T-cell (primary cell): ENCODE data around the gene LYST. TPM values are rescaled to one million over a fixed set of nuclear protein-coding genes. Genes with fewer than 3 reads are reported as not detected.

Experiments
- ATAC-seq, 4 experiments: fragments of 200-7000 bp in 3 of 4; fragments of 150-1000 bp in 1 of 4; cut with Tn5 transposase; replicated peaks in 1 of 4; 1 replicate in 3 of 4; 2 replicates in 1 of 4; pipeline ENCODE4 v1.10.0; 2021; ENCODE audit warnings: moderate library complexity in 3 of 4, mild to moderate bottlenecking in 2 of 4, moderate number of reproducible peaks in 1 of 4
- CTCF ChIA-PET, 2 donors: fragments of 300-600 bp; sonication (Branson Sonifier 250); formaldehyde crosslinking; loops; one replicate each; lab custom pipeline; 2022; ENCODE audit warnings: antibody characterized with exemption in 2 of 2; lab: Charles Lee
- POLR2A ChIA-PET, 2 donors: fragments of 300-600 bp; sonication (Branson Sonifier 250); formaldehyde crosslinking; loops; one replicate each; lab custom pipeline; 2022; ENCODE audit warnings: antibody characterized with exemption in 2 of 2; lab: Charles Lee
- DNase-seq, 35 experiments: peaks; one replicate each; pipeline versions ENCODE4 v3.0.0 to v3.0.0-alpha.2; 2013 to 2023
- H3K27ac ChIP-seq: one replicate; pipeline ENCODE4 v1.5.1; 2013; ENCODE audit warnings: low read length
- H3K27me3 ChIP-seq, 2 experiments: replicated peaks in 1 of 2; 1 replicate in 1 of 2; 2 replicates in 1 of 2; pipeline versions ENCODE4 v1.6.1 to v1.7.0; 2013; ENCODE audit warnings: low read length in 1 of 2, mixed read lengths in 1 of 2; ENCODE audit not compliant: control insufficient read depth in 2 of 2, insufficient read depth in 2 of 2; ENCODE audit errors: extremely low read depth in 1 of 2
- H3K36me3 ChIP-seq, 2 donors: 1 replicate in 1 of 2; 2 replicates in 1 of 2; pipeline versions ENCODE4 v1.6.1 to v1.7.0; 2013; ENCODE audit warnings: low read length in 1 of 2; ENCODE audit not compliant: control insufficient read depth in 2 of 2, insufficient read depth in 1 of 2; ENCODE audit errors: extremely low read depth in 1 of 2
- H3K4me1 ChIP-seq, 2 experiments: 1 replicate in 1 of 2; 2 replicates in 1 of 2; pipeline versions ENCODE4 v1.6.1 to v1.7.0; 2013; ENCODE audit warnings: low read length in 2 of 2, mixed read lengths in 1 of 2; ENCODE audit not compliant: insufficient read depth in 2 of 2, control insufficient read depth in 1 of 2; ENCODE audit errors: extremely low read depth in 1 of 2
- H3K4me3 ChIP-seq, 2 donors: 1 replicate in 1 of 2; 2 replicates in 1 of 2; pipeline versions ENCODE4 v1.5.1 to v1.7.0; 2013; ENCODE audit warnings: mild to moderate bottlenecking in 2 of 2, low read length in 1 of 2, moderate library complexity in 1 of 2; ENCODE audit not compliant: control insufficient read depth in 1 of 2; ENCODE audit errors: extremely low read depth in 1 of 2
- H3K9me3 ChIP-seq: 2 replicates; pipeline ENCODE4 v1.7.0; 2013
- H3K27ac Mint-ChIP-seq, 2 donors: one replicate each; pipeline ENCODE4 v1.8.0; 2020 to 2021; ENCODE audit warnings: mild to moderate bottlenecking in 2 of 2, mixed read lengths in 2 of 2
- H3K27me3 Mint-ChIP-seq, 2 donors: one replicate each; pipeline ENCODE4 v1.8.0; 2021 to 2022; ENCODE audit warnings: mixed read lengths in 2 of 2
- H3K36me3 Mint-ChIP-seq: one replicate; pipeline ENCODE4 v1.8.0; 2021; ENCODE audit warnings: mixed read lengths
- H3K4me1 Mint-ChIP-seq, 3 donors: one replicate each; pipeline ENCODE4 v1.8.0; 2020 to 2022; ENCODE audit warnings: mixed read lengths in 3 of 3, mild to moderate bottlenecking in 1 of 3
- H3K4me3 Mint-ChIP-seq, 3 donors: one replicate each; pipeline ENCODE4 v1.8.0; 2020 to 2022; ENCODE audit warnings: mild to moderate bottlenecking in 3 of 3, mixed read lengths in 3 of 3, moderate library complexity in 3 of 3
- H3K9me3 Mint-ChIP-seq, 3 donors: one replicate each; pipeline ENCODE4 v1.8.0; 2020 to 2022; ENCODE audit warnings: mixed read lengths in 3 of 3
- WGBS: methylation state at CpG from one replicate; pipeline ENCODE4 v1.1.5; 2013; ENCODE audit warnings: missing lambda C conversion rate; ENCODE audit not compliant: insufficient coverage; 5-methylcytosine and 5-hydroxymethylcytosine counted together
- total RNA-seq, 35 experiments: library from RNA in 6 of 35; stranded (reverse) in 6 of 35; fragments of 120-200 nt in 1 of 35; gene quantifications; one replicate each; pipeline versions ENCODE4 v1.2.1 to v1.2.4 and lab custom pipeline; 2013 to 2026

Gene LYST
- total RNA-seq, 5 donors from 2014 or later (not counting 1 experiment from before 2014, with no cell fraction given), result 19.7 to 37.9 (median 29.1) TPM

DNA sequence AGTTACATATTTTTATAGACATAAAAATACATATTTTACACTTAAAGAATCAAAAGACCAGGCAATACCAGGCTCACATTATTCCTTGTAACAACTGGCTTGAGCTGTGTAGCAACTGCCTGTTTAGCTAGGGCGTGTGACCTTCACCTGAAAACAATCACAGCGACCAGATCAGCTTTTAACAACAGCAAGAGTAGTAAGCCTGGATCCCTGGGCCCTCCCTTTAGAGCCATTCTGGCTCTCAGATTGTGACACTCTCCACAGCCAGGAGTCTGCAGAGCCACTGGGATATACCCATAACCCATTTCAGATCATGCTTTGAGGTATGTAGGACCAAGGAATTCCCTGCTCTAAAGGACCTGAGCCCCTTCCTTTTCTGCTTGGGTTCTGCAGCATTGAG lies 187.7 kb downstream of the LYST start:
- 100% methylated on average over 1 of the region's 2 CpGs for WGBS
- H3K27me3 ChIP-seq, result no peaks in the 10 kb centered on the region
- Mint-ChIP-seq H3K36me3 (peaks cover 81% of the 10 kb centered on the region), H3K27ac (no peak overlapping the region), H3K9me3 (peaks cover 14 to 23% (median 19%) of the 10 kb centered on the region in 3 donors), H3K27me3 (no peaks in the 10 kb centered on the region), H3K4me3 (no peak overlapping the region), H3K4me1 (no peaks in the 10 kb centered on the region)
- ChIA-PET CTCF (no interaction called here), POLR2A (no interaction called here)
- H3K36me3 ChIP-seq, result peaks cover 0 to 41% of the 10 kb centered on the region in 2 donors
- ATAC-seq, result no peak
- no peak overlapping the region for H3K27ac ChIP-seq
- peaks cover 2% of the 10 kb centered on the region for H3K9me3 ChIP-seq
- H3K4me3 ChIP-seq, result no peak overlapping the region
- no peak for DNase-seq
- no peaks in the 10 kb centered on the region for H3K4me1 ChIP-seq

DNA sequence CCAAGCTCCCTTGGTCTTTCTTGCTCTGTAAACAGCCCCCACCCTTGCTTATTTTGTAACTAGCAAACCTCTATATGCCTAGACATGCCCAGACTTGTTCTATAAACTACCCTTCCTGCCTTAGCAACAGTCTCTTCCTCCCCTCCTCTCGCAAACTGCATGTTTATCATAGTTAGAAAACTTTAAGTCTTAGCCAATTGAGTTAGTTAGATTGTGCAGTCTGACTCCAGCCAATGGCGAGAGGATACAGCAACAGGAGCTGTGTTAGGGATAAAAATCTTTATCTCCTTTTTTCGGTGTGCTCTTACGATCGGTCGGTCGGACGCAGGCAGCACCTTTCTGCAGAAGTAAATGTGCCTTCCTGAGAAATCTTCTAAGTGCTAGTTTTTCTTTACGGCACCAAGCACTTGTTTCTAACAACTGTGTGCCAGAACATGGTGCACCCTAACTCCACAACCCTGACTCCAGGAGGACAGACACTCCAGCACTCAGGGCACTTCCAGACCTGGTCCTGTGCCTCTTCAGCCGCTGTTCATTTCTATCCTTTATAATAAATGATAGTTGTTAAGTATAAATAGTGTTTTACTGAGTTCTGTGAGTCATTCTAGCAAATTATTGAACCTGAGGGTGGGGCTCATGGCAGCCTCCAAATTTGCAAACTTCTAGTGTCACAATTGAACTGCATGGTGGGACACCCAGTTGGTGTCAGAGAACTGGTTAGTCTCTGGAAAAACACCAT lies 191.4 kb downstream of the LYST start:
- peaks cover 34 to 55% (median 48%) of the 10 kb centered on the region in 3 donors for H3K9me3 Mint-ChIP-seq
- POLR2A ChIA-PET, result interaction anchor here in 1 of 2 donors (0.5 kb wide), 1 partner anchor 57 kb away, joined by 6 read pairs; no protein-coding TSS in a partner anchor

DNA sequence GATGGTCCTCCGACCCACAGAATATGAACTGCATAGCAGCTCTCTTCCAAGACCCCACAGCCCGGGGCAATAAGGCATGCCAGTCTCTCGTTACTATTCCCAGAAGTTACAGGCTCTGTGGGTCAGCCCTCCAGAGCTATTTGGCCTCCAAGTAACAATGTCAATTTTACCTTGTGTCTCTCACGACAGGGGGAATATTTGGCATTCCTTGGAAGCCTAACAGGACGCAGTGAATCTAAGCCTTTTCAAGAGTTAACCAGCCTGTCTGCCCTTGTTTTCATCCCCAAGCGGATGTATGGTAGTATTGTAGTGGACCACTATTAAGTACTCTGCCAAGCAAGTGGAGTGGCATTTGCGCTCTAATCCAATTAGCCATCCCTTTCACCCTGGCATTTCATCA lies 192.7 kb downstream of the LYST start:
- Mint-ChIP-seq H3K27me3 (no peaks in the 10 kb centered on the region), H3K9me3 (peaks cover 40 to 63% (median 55%) of the 10 kb centered on the region in 3 donors), H3K4me1 (no peaks in the 10 kb centered on the region), H3K27ac (no peak overlapping the region), H3K36me3 (peaks cover 83% of the 10 kb centered on the region), H3K4me3 (no peak overlapping the region)
- ATAC-seq, result no peak
- no peak for DNase-seq
- H3K4me1 ChIP-seq, result no peaks in the 10 kb centered on the region
- H3K9me3 ChIP-seq, result peaks cover 5% of the 10 kb centered on the region
- no peak overlapping the region for H3K4me3 ChIP-seq
- peaks cover 7 to 51% of the 10 kb centered on the region in 2 donors for H3K36me3 ChIP-seq
- POLR2A ChIA-PET, result no interaction called here
- WGBS, result 73% methylated on average over 4 of the region's 7 CpGs
- CTCF ChIA-PET, result interaction anchor here in 1 of 2 donors (0.7 kb wide), 1 partner anchor 766 kb away, joined by 5 read pairs; no protein-coding TSS in a partner anchor
- H3K27me3 ChIP-seq, result no peaks in the 10 kb centered on the region
- H3K27ac ChIP-seq, result no peak overlapping the region

More for the DNA sequence above, 191.4 kb downstream of the LYST start:
- ATAC-seq (no peak), DNase-seq (no peak)
- H3K9me3 ChIP-seq, result peaks cover 2% of the 10 kb centered on the region
- no peaks in the 10 kb centered on the region for H3K27me3 ChIP-seq
- H3K27ac Mint-ChIP-seq, result no peak overlapping the region
- peaks cover 7 to 51% of the 10 kb centered on the region in 2 donors for H3K36me3 ChIP-seq
- H3K27ac ChIP-seq, result no peak overlapping the region
- CTCF ChIA-PET, result no interaction called here
- no peak overlapping the region for H3K4me3 Mint-ChIP-seq
- H3K36me3 Mint-ChIP-seq, result peaks cover 83% of the 10 kb centered on the region
- no peaks in the 10 kb centered on the region for H3K4me1 Mint-ChIP-seq
- no CpG with 5 or more reads among the region's 10 CpGs for WGBS
- H3K27me3 Mint-ChIP-seq, result no peaks in the 10 kb centered on the region
- no peak overlapping the region for H3K4me3 ChIP-seq
- H3K4me1 ChIP-seq, result no peaks in the 10 kb centered on the region

DNA sequence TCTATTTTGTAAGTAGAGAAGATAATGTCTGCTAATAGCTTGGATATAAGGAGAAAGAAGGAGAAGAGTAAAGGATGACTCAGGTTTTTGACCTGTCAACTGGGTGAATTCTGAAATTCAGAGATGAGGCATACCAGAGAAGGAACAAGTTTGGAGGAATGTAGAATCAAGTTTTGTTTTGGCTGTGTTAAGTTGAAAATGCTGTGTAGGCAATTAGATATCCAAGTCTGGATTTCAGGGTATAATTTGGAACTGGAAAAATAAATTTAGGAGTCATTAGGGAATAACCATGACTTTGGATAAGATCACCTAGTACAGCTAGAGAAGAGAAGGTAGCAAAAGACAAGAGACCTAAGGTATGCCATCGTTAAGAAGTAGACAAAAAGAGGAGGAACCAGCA lies 194.7 kb downstream of the LYST start:
- Mint-ChIP-seq H3K4me3 (no peak overlapping the region), H3K27ac (no peak overlapping the region), H3K27me3 (no peaks in the 10 kb centered on the region), H3K4me1 (no peaks in the 10 kb centered on the region), H3K36me3 (peaks cover 89% of the 10 kb centered on the region), H3K9me3 (peaks cover 40 to 68% (median 55%) of the 10 kb centered on the region in 3 donors)
- Histone ChIP-seq H3K4me1 (no peaks in the 10 kb centered on the region), H3K27me3 (no peaks in the 10 kb centered on the region), H3K36me3 (peaks cover 7 to 50% of the 10 kb centered on the region in 2 donors), H3K27ac (no peak overlapping the region), H3K4me3 (no peak overlapping the region), H3K9me3 (peaks cover 5% of the 10 kb centered on the region)
- WGBS, result 100% methylated on average over 1 of the region's 1 CpG
- POLR2A ChIA-PET, result no interaction called here
- CTCF ChIA-PET, result no interaction called here
- no peak for ATAC-seq
- no peak for DNase-seq

DNA sequence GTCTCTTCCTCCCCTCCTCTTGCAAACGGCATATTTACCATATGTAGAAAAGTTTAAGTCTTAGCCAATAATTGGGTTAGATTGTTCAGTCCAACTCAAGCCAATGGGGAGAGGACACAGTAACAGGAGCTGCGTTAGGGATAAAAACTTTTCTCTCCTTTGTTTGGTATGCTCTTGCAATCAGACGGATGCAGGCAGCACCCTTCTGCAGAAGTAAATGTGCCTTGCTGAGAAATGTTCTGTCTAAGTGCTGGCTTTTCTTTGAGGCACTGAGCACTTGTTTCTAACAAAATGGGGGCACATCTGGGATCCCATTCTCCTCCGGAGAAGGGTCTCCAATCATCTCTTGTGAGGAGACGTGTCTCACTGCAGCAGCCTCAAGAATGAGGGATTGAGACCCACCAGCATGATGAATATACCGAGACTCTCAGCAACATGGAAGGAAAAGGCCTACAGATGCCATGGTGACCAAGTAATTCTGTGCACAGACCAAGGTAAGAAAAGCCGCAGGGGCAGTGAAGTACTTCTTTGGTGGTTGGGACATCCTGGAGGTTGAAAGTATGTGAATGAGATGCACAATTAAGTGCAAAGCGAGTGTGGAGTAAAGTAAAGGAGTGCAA lies 196.4 kb downstream of the LYST start:
- Histone ChIP-seq H3K27ac (no peak overlapping the region), H3K27me3 (no peaks in the 10 kb centered on the region), H3K9me3 (peaks cover 3% of the 10 kb centered on the region), H3K36me3 (peaks cover 7 to 32% of the 10 kb centered on the region in 2 donors), H3K4me1 (no peaks in the 10 kb centered on the region), H3K4me3 (no peak overlapping the region)
- Mint-ChIP-seq H3K27ac (peak overlapping the region in 1 of 2 donors; percentile 25), H3K36me3 (peaks cover 74% of the 10 kb centered on the region), H3K4me3 (no peak overlapping the region), H3K27me3 (no peaks in the 10 kb centered on the region), H3K9me3 (peaks cover 32 to 55% (median 42%) of the 10 kb centered on the region in 3 donors), H3K4me1 (no peaks in the 10 kb centered on the region)
- ChIA-PET POLR2A (no interaction called here), CTCF (no interaction called here)
- no peak for DNase-seq
- ATAC-seq, result no peak
- WGBS, result 90% methylated on average over 6 of the region's 8 CpGs

DNA sequence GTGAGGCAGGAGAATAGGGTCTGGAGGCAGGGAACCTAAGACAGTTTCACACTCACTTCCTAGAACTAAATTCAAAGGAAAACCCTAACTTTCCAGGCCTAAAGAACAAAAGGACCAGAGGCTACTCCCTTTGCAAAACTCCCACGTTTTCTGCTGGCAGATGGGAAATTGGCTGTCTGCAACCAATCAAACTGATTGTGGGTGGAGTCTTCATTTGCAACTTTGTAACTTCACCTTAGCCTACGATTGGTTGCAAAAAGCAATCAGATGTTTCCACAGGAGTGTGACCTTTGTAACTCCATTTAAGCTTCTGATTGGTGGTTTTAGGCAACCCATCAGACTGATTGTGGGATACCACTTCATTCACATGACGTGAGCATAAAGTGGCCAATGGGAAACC lies 197.4 kb downstream of the LYST start:
- CTCF ChIA-PET, result no interaction called here
- POLR2A ChIA-PET, result no interaction called here
- H3K4me3 ChIP-seq, result no peak overlapping the region
- ATAC-seq (no peak), DNase-seq (no peak)
- H3K27me3 ChIP-seq, result no peaks in the 10 kb centered on the region
- Mint-ChIP-seq H3K9me3 (peaks cover 26 to 48% (median 36%) of the 10 kb centered on the region in 3 donors), H3K27me3 (no peaks in the 10 kb centered on the region), H3K4me1 (no peaks in the 10 kb centered on the region), H3K27ac (no peak overlapping the region), H3K36me3 (peaks cover 67% of the 10 kb centered on the region), H3K4me3 (no peak overlapping the region)
- H3K36me3 ChIP-seq, result peaks cover 7 to 29% of the 10 kb centered on the region in 2 donors
- peaks cover 3% of the 10 kb centered on the region for H3K9me3 ChIP-seq
- H3K4me1 ChIP-seq, result no peaks in the 10 kb centered on the region
- 100% methylated on average over 2 of the region's 3 CpGs for WGBS
- no peak overlapping the region for H3K27ac ChIP-seq
